Esophagus squamous epithelium (tissue), 5 donors: Measurements from ENCODE around the gene SGCB. TPM values are rescaled to one million over a fixed set of nuclear protein-coding genes. Genes with fewer than 3 reads are reported as not detected.

Source experiments
- DNase-seq: peaks from one replicate; lab custom pipeline; 2025; lab: John Stamatoyannopoulos, UW
- H3K27ac ChIP-seq, 4 donors: fragments of 200-600 bp; sonication (generic); one replicate each; pipeline ENCODE4 v1.5.1; 2016 to 2019; ENCODE audit warnings: mild to moderate bottlenecking in 1 of 4
- H3K27me3 ChIP-seq, 4 donors: fragments of 200-600 bp; sonication (generic); 1 replicate in 3 of 4; 2 replicates in 1 of 4; pipeline versions ENCODE4 v1.5.1 to v1.6.0; 2017 to 2021; ENCODE audit warnings: antibody characterized with exemption in 1 of 4
- H3K36me3 ChIP-seq, 3 donors: fragments of 200-600 bp; sonication (generic); one replicate each; pipeline ENCODE4 v1.5.1; 2016 to 2019
- H3K4me1 ChIP-seq, 3 donors: fragments of 200-600 bp; sonication (generic); one replicate each; pipeline ENCODE4 v1.5.1; 2017 to 2019
- H3K4me3 ChIP-seq, 4 donors: fragments of 200-600 bp; sonication (generic); 1 replicate in 3 of 4; 2 replicates in 1 of 4; pipeline ENCODE4 v1.5.1; 2016 to 2019; ENCODE audit warnings: mild to moderate bottlenecking in 2 of 4, moderate library complexity in 1 of 4
- H3K9me3 ChIP-seq, 3 donors: fragments of 200-600 bp; sonication (generic); one replicate each; pipeline ENCODE4 v1.5.1; 2016 to 2019
- CTCF ChIP-seq, 6 experiments: fragments of 450-650 bp in 4 of 6; fragments of 200-600 bp in 2 of 6; sonication (generic) in 2 of 6; IDR thresholded peaks; one replicate each; pipeline ENCODE4 v1.5.1; 2016 to 2019; ENCODE audit warnings: antibody characterized with exemption in 6 of 6, mild to moderate bottlenecking in 4 of 6, moderate library complexity in 4 of 6
- POLR2A ChIP-seq, 4 donors: fragments of 450-650 bp; IDR thresholded peaks; one replicate each; pipeline ENCODE4 v1.6.1; 2017; ENCODE audit warnings: antibody characterized with exemption in 4 of 4, mild to moderate bottlenecking in 4 of 4, moderate library complexity in 3 of 4
- WGBS, 2 donors: methylation state at CpG; one replicate each; pipeline ENCODE4 v1.1.5; 2018; 5-methylcytosine and 5-hydroxymethylcytosine counted together
- intact Hi-C: fragments of 100-400 bp; cut with DNase I; formaldehyde crosslinking; loops from one replicate; pipeline ENCODE4 v1.15.0; 2022
- small RNA-seq, 4 donors: library from RNA; depleted of rRNA; stranded (forward); fragments of <200 nt; gene quantifications; one replicate each; pipeline ENCODE3, GENCODE V24; 2016
- total RNA-seq, 4 donors: library from RNA; depleted of rRNA; stranded (reverse); fragments of >200 nt; gene quantifications; one replicate each; pipeline ENCODE4 v1.1.0, GENCODE V29; 2016
- donor health status: DM: yes; HTN: yes; CAD: no.

The SGCB gene
- total RNA-seq, 4 donors from 2014 or later = 3.1 to 20.4 (median 8.4) TPM

GRCh38 chr4:51995647-51996220 is 42.4 kb downstream of the SGCB start:
- intact Hi-C loops = no loop called here
- Histone ChIP-seq H3K27me3 (no peaks in the 10 kb centered on the region), H3K27ac (no peak overlapping the region), H3K4me3 (no peak overlapping the region), H3K9me3 (no peaks in the 10 kb centered on the region), H3K4me1 (no peaks in the 10 kb centered on the region), H3K36me3 (no peaks in the 10 kb centered on the region)
- no peak for DNase-seq
- no peak for TF ChIP-seq POLR2A (IDR thresholded peaks at IDR 0.05)
- TF ChIP-seq CTCF (IDR thresholded peaks at IDR 0.05) = no peak
- WGBS, 2 donors = 67 to 71% methylated on average over 15 to 17 of the region's 20 CpGs

Small RNA genes lying within 50 kb of the gene (small RNA-seq; reads per million reads assigned to genes)
- gene AC104784.1 = 0 reads per million in 4 donors

Other genes starting within 250 kb of the SGCB start
- 10 to 100 TPM; 13.0 to 33.0 (median 16.7) TPM for gene DCUN1D4, start 195.1 kb downstream of the SGCB start, total RNA-seq
- gene LRRC66, start 17.9 kb downstream of the SGCB start, total RNA-seq = under 1 TPM in 1 of 4 donors, not detected in 3; 0.19 TPM
- 1 to 10 TPM; 5.4 to 6.9 (median 6.0) TPM for gene SPATA18, start 13.0 kb upstream of the SGCB start, total RNA-seq